SJCRH30 (cell line): Measurements from ENCODE around the gene ARID4A. TPM values are rescaled to one million over a fixed set of nuclear protein-coding genes. Genes with fewer than 3 reads are reported as not detected.

Source experiments
- DNase-seq, 2 experiments: peaks; one replicate each; pipeline ENCODE4 v3.0.0-alpha.2; 2015 to 2020
- H3K27ac ChIP-seq: fragments of 250-450 bp; sonication (Bioruptor Pico); 2 replicates; pipeline ENCODE4 v1.5.1; 2020; ENCODE audit warnings: mild to moderate bottlenecking, moderate library complexity
- H3K27me3 ChIP-seq: fragments of 250-450 bp; sonication (Bioruptor Pico); 2 replicates; pipeline ENCODE4 v1.5.1; 2020; ENCODE audit warnings: mild to moderate bottlenecking, moderate library complexity
- H3K36me3 ChIP-seq: fragments of 250-450 bp; sonication (Bioruptor Pico); 2 replicates; pipeline ENCODE4 v1.5.1; 2020; ENCODE audit warnings: mild to moderate bottlenecking, moderate library complexity
- H3K4me1 ChIP-seq: fragments of 250-450 bp; sonication (Bioruptor Pico); 2 replicates; pipeline ENCODE4 v1.5.1; 2020; ENCODE audit warnings: mild to moderate bottlenecking, moderate library complexity
- H3K4me3 ChIP-seq: fragments of 250-450 bp; sonication (Bioruptor Pico); 2 replicates; pipeline ENCODE4 v1.5.1; 2020; ENCODE audit warnings: mild to moderate bottlenecking, moderate library complexity
- H3K9me3 ChIP-seq: fragments of 250-450 bp; sonication (Bioruptor Pico); replicated peaks from 2 replicates; pipeline ENCODE4 v1.5.1; 2020; ENCODE audit warnings: mild to moderate bottlenecking, moderate library complexity
- total RNA-seq: library from RNA; depleted of rRNA; stranded (reverse); fragments of >200 nt; shearing (Covaris generic); gene quantifications from 2 replicates; pipeline ENCODE4 v1.2.3, GENCODE V29; 2014

Gene ARID4A
- total RNA-seq, 1 experiment from 2014 or later: 12.7 TPM

DNA sequence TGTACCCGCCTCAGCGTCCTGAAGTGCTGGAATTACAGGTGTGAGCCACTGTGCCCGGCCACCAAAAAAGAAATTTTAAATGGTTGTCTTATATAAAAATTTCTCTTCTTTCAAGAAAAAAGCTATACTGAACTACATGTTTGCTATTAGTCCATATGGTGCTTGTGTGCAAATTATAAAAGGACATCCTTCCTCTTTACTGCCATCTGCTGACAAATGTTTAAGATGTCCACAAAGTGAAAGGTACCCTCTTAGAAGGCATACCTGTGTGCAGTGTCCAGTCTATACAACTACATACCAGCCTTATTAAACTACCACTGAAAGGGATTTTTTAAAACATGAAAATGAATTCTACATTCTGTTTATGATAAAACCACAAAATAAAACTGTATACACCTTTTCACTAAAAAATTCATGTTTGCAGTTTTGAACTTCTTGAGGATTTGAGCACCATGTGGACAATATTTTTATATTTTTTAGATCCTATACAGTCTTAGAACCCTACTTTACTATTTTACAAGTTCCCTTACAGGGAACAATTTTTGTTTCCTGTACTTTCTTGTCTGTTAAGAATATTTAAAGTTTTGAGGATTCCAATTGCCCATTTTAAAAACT lies 64.5 kb downstream of the ARID4A start:
- H3K27ac ChIP-seq: no peak overlapping the region
- H3K4me3 ChIP-seq: no peak overlapping the region
- no peaks in the 10 kb centered on the region for H3K27me3 ChIP-seq
- peaks cover 28% of the 10 kb centered on the region for H3K36me3 ChIP-seq
- H3K4me1 ChIP-seq: peaks cover 7% of the 10 kb centered on the region
- peak in 1 of 2 experiments; percentile 37 for DNase-seq
- no peaks in the 10 kb centered on the region for H3K9me3 ChIP-seq

DNA sequence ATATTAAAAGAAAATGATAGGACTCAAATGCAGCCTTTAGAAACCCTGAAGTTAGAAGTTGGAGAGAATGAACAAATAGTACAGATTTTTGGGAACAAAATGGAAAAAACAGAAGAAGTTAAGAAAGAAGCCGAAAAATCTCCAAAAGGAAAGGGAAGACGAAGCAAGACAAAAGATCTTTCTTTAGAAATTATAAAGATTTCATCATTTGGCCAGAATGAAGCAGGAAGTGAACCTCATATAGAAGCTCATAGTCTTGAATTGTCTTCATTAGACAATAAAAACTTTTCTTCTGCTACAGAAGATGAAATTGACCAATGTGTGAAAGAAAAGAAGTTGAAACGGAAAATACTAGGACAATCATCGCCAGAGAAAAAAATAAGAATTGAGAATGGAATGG lies 66.0 kb downstream of the ARID4A start:
- Histone ChIP-seq H3K36me3 (peaks cover 25% of the 10 kb centered on the region), H3K4me3 (no peak overlapping the region), H3K27me3 (no peaks in the 10 kb centered on the region), H3K4me1 (peaks cover 7% of the 10 kb centered on the region), H3K9me3 (no peaks in the 10 kb centered on the region), H3K27ac (no peak overlapping the region)
- no peak for DNase-seq

DNA sequence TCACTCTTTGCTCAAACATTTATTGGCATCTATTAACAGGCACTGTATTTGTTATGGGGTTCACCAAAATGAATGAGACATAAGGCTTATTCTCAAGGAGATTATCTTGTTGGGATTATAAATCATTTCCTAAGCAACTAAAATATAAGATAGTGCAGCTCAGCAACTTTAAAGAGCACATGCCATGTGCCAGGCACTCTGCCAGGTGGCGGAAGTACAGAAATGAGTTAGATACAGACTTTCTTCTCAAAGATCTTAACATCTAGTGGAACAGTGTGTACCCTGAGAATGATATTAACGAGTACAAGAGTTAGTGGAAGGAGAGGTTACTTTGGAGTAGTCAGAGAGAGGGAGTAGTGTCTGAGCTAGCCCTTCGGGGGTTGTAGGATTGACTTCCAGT lies 68.9 kb downstream of the ARID4A start:
- Histone ChIP-seq H3K4me1 (no peaks in the 10 kb centered on the region), H3K9me3 (no peaks in the 10 kb centered on the region), H3K27ac (no peak overlapping the region), H3K36me3 (peaks cover 27% of the 10 kb centered on the region), H3K4me3 (no peak overlapping the region), H3K27me3 (no peaks in the 10 kb centered on the region)
- no peak for DNase-seq

DNA sequence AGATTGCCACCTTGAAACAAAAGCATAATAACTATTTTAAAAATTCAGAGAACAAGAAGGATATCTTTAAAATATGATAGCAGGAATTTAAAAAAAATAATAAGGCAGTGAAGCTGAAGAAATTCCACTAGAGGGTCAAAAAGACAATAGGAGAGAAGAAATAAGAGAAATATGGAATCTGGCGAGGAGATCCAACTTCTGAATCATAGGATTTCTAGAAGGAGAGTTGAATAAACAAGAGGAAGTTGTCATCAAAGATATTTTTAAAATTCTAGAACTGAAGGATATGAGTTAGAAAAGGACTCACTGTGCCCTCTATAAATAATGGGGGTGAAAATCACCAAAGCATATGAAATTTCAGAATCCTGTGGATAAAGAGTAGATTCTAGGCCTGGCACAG lies 70.6 kb downstream of the ARID4A start:
- no peaks in the 10 kb centered on the region for H3K4me1 ChIP-seq
- no peaks in the 10 kb centered on the region for H3K9me3 ChIP-seq
- no peak for DNase-seq
- H3K27me3 ChIP-seq: no peaks in the 10 kb centered on the region
- H3K27ac ChIP-seq: no peak overlapping the region
- no peak overlapping the region for H3K4me3 ChIP-seq
- peaks cover 30% of the 10 kb centered on the region for H3K36me3 ChIP-seq

DNA sequence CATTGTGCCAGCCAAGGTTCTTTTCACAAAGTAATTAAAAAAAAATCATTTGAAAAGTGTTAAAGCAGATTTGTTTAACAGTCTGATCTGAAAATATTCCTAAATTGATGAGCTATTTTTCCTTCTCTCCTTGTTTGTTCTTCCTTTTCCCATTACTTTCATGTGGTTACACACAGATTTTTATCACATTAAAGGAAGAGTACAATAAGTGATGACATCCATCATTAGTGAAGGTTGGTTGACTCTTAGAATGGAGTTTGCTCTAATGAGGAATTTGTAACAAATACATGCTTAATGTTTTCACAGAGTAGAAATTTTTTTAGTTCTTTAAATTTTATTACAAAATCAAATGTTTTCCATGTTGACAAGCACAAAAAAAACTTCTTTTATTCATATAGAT lies 78.4 kb downstream of the ARID4A start:
- Histone ChIP-seq H3K27me3 (no peaks in the 10 kb centered on the region), H3K27ac (no peak overlapping the region), H3K4me1 (no peaks in the 10 kb centered on the region), H3K9me3 (no peaks in the 10 kb centered on the region), H3K36me3 (peaks cover 21% of the 10 kb centered on the region), H3K4me3 (no peak overlapping the region)
- DNase-seq: no peak

DNA sequence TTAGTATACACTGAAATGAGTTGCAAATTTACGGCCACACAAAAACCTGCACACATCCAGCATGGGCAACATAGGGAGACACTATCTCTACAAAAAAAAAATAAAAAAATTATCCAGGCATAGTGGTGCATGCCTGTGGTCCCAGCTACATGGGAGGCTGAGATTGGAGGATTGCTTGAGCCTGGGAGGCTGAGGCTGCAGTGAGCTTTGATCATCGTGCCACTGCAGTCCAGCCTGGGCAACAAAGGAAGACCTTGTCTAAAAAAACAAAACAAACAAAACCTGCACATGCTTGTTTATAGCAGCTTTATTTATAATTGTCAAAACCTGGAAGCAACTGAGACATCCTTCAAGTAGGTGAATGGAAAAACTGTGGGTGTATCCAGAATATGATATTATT lies 92.5 kb downstream of the ARID4A start:
- H3K4me3 ChIP-seq: no peak overlapping the region
- no peaks in the 10 kb centered on the region for H3K27me3 ChIP-seq
- no peaks in the 10 kb centered on the region for H3K36me3 ChIP-seq
- H3K27ac ChIP-seq: no peak overlapping the region
- no peak for DNase-seq
- H3K9me3 ChIP-seq: no peaks in the 10 kb centered on the region
- no peaks in the 10 kb centered on the region for H3K4me1 ChIP-seq

DNA sequence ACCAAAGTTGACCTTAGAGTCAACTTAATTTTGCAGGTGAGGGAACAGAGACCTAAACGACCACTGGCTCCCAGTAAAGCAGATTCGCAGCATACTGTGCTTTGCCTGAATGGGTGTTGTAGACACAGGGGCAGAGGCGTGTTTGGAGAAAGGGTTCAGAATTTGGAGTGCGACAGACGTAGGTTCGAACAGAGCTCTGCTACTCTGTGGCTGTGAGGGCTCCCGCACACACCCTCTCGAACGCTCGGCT lies 97.1 kb downstream of the ARID4A start:
- H3K27me3 ChIP-seq: no peaks in the 10 kb centered on the region

DNA sequence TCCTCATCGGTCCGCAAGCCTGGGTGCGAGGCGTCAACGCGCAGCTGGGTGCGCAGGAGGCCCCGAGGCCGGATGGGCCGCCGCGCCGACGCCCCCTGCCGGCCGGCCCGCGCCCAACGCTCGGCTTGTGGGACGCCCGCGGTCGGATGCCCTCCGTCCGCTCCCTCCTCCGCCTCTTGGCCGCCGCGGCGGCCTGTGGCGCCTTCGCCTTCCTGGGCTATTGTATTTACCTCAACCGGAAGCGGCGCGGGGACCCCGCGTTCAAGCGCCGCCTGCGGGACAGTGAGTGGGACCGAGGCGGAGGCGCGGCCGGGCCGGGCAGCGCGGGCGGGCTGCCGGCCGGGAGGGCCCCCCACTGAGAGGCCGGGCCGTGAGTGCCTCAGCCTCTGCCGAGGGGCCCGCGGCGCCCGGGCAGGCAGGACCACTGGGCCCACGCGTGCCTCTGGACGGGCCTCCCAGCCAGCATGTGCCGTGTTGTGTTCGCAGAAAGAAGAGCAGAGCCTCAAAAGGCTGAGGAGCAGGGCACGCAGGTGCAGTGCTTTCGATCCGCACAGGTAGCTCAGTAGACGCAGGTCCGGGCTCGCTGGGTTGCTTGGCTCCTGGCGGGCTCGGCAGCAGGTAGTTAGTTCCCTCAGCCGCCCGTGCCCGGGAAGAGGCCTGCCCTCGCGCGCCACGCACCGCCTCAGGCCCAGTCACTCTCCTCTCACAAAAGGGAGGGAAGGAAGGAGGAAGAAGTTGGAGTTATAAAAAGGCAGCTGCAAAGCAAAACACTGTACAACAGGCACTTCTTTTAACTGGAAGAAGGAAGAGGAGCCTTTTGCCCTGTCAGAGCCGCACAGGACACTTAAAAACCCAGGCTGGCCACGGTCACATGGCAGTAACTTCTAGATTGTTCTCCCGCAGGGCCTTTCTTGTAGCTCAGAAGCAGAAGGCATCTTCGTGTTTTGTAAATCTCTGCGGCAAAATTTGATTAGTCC lies 97.7 kb downstream of the ARID4A start, which contains the start of gene TOMM20L:
Gene TOMM20L, plus strand, starts transcription at position 119 of the 977 bp plus-strand sequence. Its CDS starts 28 bp downstream, at position 147.
- Histone ChIP-seq H3K36me3 (no peaks in the 10 kb centered on the region), H3K9me3 (no peaks in the 10 kb centered on the region), H3K27ac (no peak within 1 kb of the TSS), H3K4me1 (no peaks in the 10 kb centered on the region), H3K27me3 (no peaks in the 10 kb centered on the region), H3K4me3 (peak within 1 kb of the TSS; percentile 49)
- DNase-seq: peak; percentile 41 to 58

More for the DNA sequence above, 97.1 kb downstream of the ARID4A start:
- no peaks in the 10 kb centered on the region for H3K9me3 ChIP-seq
- H3K27ac ChIP-seq: no peak overlapping the region
- no peak for DNase-seq
- H3K36me3 ChIP-seq: no peaks in the 10 kb centered on the region
- no peaks in the 10 kb centered on the region for H3K4me1 ChIP-seq
- peak overlapping the region; percentile 49 for H3K4me3 ChIP-seq

DNA sequence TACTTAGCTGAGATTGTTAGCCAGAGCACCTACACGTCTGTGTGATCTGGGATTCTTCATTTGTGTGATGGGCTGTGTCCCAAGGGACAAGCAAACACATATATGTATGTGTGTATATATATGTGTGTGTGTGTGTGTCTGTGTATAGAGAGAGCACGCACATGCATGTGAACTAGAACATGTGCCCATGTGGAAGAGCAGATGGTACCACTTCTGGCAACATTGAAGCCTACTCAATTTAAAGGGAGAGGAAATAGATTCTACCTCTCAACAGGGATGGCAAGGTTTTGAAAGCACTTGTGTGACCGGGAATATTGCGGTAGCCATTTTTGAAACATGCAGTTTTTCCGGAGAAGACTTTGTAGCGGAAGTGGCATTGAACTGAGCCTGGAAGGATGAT lies 98.8 kb downstream of the ARID4A start:
- H3K27me3 ChIP-seq: no peaks in the 10 kb centered on the region
- H3K4me1 ChIP-seq: no peaks in the 10 kb centered on the region
- H3K27ac ChIP-seq: no peak overlapping the region
- no peaks in the 10 kb centered on the region for H3K9me3 ChIP-seq
- H3K36me3 ChIP-seq: no peaks in the 10 kb centered on the region
- no peak overlapping the region for H3K4me3 ChIP-seq
- no peak for DNase-seq

DNA sequence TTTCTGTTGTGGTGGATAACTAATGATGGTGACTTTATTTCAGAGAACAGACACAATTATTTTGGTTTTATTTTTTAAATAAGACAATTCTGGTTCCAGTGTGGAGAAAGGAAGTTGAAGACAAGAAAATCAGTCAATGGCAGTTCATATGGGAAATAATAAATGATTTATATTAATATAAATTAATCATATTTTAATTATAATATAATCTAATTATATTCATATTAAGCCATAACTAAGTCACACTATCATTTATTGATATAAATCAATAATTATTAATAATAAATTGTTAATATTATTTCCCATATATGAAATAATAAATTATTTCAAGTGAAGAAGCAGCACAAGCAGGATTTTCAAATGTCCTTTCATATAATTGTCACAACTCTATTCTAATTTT lies 100.1 kb downstream of the ARID4A start:
- no peaks in the 10 kb centered on the region for H3K9me3 ChIP-seq
- H3K27me3 ChIP-seq: no peaks in the 10 kb centered on the region
- no peak overlapping the region for H3K27ac ChIP-seq
- H3K4me1 ChIP-seq: no peaks in the 10 kb centered on the region
- H3K4me3 ChIP-seq: no peak overlapping the region
- no peak for DNase-seq
- no peaks in the 10 kb centered on the region for H3K36me3 ChIP-seq

DNA sequence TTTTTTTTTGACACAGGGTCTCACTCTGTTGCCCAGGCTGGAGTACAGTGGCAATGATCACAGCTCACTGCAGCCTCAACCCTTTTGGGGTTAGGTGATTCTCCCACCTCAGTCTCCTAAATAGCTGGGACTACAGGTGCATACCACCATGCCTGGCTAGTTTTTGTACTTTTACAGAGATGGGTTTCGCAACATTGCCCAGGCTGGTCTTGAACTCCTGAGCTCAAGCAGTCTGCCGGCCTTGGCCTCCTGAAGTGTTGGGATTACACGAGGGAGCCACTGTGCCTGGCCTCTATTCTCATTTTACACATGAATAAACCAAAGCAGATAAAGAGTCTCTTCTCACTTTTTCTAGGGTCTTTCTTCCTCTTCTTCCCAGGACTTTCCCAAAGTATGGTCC lies 100.5 kb downstream of the ARID4A start:
- H3K4me1 ChIP-seq: no peaks in the 10 kb centered on the region
- no peak for DNase-seq
- H3K36me3 ChIP-seq: no peaks in the 10 kb centered on the region
- H3K27me3 ChIP-seq: no peaks in the 10 kb centered on the region
- no peaks in the 10 kb centered on the region for H3K9me3 ChIP-seq
- H3K4me3 ChIP-seq: no peak overlapping the region
- no peak overlapping the region for H3K27ac ChIP-seq

DNA sequence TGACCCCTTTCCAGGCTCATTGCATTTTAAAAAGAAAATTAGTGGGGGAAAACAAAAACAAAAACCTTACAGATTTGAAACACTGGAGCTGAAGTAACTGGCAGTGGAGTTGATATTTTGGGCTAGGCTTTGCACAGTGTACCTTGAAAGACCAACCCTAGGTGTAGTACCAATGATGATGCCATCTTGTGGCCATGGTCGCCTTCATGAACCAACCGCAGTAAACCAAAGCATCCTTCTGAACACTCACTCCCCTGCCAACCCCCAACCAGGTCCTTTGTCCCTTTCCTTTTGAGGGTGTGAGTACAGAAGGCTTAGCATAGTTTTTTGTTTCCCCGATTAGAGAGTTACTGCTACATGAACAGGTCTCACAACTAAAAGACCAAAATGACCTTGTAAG lies 103.2 kb downstream of the ARID4A start:
- Histone ChIP-seq H3K27ac (no peak overlapping the region), H3K9me3 (no peaks in the 10 kb centered on the region), H3K4me1 (no peaks in the 10 kb centered on the region), H3K27me3 (no peaks in the 10 kb centered on the region), H3K36me3 (no peaks in the 10 kb centered on the region), H3K4me3 (no peak overlapping the region)
- DNase-seq: no peak

DNA sequence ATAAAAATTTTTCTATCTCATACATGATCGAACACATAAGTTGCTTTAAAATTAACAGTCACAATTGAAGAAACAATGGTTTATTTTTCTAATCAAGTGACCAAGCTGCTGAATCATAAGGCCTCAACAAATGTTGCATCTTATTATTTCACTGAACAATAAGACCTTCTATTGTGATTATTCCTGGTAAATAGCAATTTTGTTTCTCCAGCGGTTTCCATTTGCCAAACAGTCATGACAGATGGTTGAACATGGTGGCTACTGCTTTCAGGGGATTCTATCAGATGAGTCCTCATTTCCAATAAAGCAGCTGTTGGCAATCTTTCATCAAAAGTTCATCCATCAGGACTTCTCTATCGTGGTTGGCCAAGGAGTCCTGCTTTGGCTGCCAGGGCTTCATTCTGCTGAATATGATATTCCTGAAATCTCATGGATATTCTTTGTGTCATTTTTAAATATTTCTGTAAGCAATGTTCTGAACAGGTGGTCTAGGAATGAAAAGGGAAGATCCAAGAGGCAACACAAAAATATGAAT lies 110.4 kb downstream of the ARID4A start:
- H3K27ac ChIP-seq: no peak overlapping the region
- H3K9me3 ChIP-seq: no peaks in the 10 kb centered on the region
- no peaks in the 10 kb centered on the region for H3K27me3 ChIP-seq
- no peak for DNase-seq
- H3K4me1 ChIP-seq: no peaks in the 10 kb centered on the region
- peaks cover 34% of the 10 kb centered on the region for H3K36me3 ChIP-seq
- no peak overlapping the region for H3K4me3 ChIP-seq

DNA sequence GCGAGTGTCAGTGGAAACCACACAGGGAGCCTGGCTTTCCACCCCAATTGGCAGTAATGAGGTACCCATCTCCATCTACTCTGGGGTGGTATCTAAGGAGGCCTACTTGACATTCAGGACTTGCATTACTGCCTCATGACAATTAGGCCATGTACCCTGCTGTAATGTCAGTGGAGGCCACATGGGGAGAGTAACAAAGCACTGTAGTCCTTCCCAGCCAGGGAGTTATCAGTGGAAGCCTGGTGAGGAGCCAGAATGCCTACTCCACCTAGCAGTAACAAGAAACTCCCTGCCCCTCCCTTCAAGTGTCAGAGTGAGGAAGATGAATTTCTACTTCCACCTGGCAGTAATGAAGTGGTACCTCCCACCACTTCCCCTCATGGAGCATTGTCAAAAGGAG lies 116.5 kb downstream of the ARID4A start:
- peaks cover 59% of the 10 kb centered on the region for H3K36me3 ChIP-seq
- H3K4me1 ChIP-seq: no peaks in the 10 kb centered on the region
- DNase-seq: no peak
- no peak overlapping the region for H3K4me3 ChIP-seq
- H3K27me3 ChIP-seq: no peaks in the 10 kb centered on the region
- H3K27ac ChIP-seq: no peak overlapping the region
- H3K9me3 ChIP-seq: no peaks in the 10 kb centered on the region
